Liver (tissue), 3 donors: ENCODE data around the gene DLX5.

Experiments used
- CTCF ChIP-seq: fragments of 150-350 bp; IDR thresholded peaks from 2 replicates; pipeline ENCODE4 v1.5.1; 2017; ENCODE audit warnings: improper control_type of control experiment, low read depth, low read length; ENCODE audit not compliant: missing input control
- GABPA ChIP-seq, 2 donors: IDR thresholded peaks in 1 of 2; conservative IDR thresholded peaks in 1 of 2; 2 replicates each; pipeline ENCODE4 v1.6.1; 2016; ENCODE audit warnings: antibody characterized with exemption in 2 of 2, mild to moderate bottlenecking in 1 of 2, moderate library complexity in 1 of 2
- SP1 ChIP-seq: IDR thresholded peaks from 2 replicates; pipeline ENCODE4 v1.6.1; 2018; ENCODE audit warnings: antibody characterized with exemption, mild to moderate bottlenecking
- TAF1 ChIP-seq: conservative IDR thresholded peaks from 2 replicates; pipeline ENCODE4 v1.6.1; 2016; ENCODE audit warnings: antibody characterized with exemption, mild to moderate bottlenecking
- donor health status: healthy.
- donor health status: healthy.

GRCh38 chr7:96985992-96986391 is 38.6 kb downstream of the DLX5 start:
- no peak for TF ChIP-seq GABPA (IDR thresholded peaks at IDR 0.05 in 1 of 2, conservative IDR thresholded peaks at IDR 0.05 in 1 of 2)
- no peak for TF ChIP-seq TAF1
- TF ChIP-seq SP1 = no peak
- no peak for TF ChIP-seq CTCF
